IPS DF 6.9 (cell line): Measurements from ENCODE around the gene VASH1.
A peak's percentile ranks its signal among the peaks of the same experiment; 100 is the strongest.
"Not testable (repeated sequence)": the region's sequence is repeated elsewhere in the genome, so short reads cannot be mapped to it uniquely, and the experiment has no call there.

Experiments
- DNase-seq: peaks from one replicate; pipeline ENCODE4 v3.0.0-alpha.2; 2013; ENCODE audit warnings: low read depth, low spot score
- H3K27ac ChIP-seq: one replicate; pipeline ENCODE4 v1.5.1; 2013; ENCODE audit warnings: low read length, control low read depth
- H3K27me3 ChIP-seq: 2 replicates; pipeline ENCODE4 v1.6.1; 2013; ENCODE audit warnings: mild to moderate bottlenecking, low read length; ENCODE audit not compliant: control insufficient read depth, insufficient read depth
- H3K36me3 ChIP-seq: 2 replicates; pipeline ENCODE4 v1.6.1; 2013; ENCODE audit warnings: low read length; ENCODE audit not compliant: control insufficient read depth, insufficient read depth
- H3K4me1 ChIP-seq: 2 replicates; pipeline ENCODE4 v1.6.1; 2013; ENCODE audit warnings: low read length; ENCODE audit not compliant: control insufficient read depth, insufficient read depth
- H3K4me3 ChIP-seq: 2 replicates; pipeline ENCODE4 v1.5.1; 2013; ENCODE audit warnings: mild to moderate bottlenecking, low read length
- H3K9me3 ChIP-seq: 2 replicates; pipeline ENCODE4 v1.6.1; 2013; ENCODE audit warnings: low read length, inconsistent platforms; ENCODE audit not compliant: control insufficient read depth, insufficient read depth
- WGBS: extraction: QIAGEN DNeasy Blood & Tissue Kit; methylation state at CpG from one replicate; pipeline ENCODE4 v1.1.7; 2013; ENCODE audit warnings: mixed read lengths, missing lambda C conversion rate; ENCODE audit not compliant: insufficient read length, insufficient coverage; 5-methylcytosine and 5-hydroxymethylcytosine counted together

The VASH1 gene

GRCh38 chr14:76721506-76721905 is 39.8 kb upstream of the VASH1 start:
- not testable (repeated sequence) for DNase-seq, H3K27me3 ChIP-seq, H3K4me3 ChIP-seq, H3K4me1 ChIP-seq, H3K27ac ChIP-seq, H3K36me3 ChIP-seq, H3K9me3 ChIP-seq
- no CpG with 5 or more reads among the region's 11 CpGs for WGBS

DNA sequence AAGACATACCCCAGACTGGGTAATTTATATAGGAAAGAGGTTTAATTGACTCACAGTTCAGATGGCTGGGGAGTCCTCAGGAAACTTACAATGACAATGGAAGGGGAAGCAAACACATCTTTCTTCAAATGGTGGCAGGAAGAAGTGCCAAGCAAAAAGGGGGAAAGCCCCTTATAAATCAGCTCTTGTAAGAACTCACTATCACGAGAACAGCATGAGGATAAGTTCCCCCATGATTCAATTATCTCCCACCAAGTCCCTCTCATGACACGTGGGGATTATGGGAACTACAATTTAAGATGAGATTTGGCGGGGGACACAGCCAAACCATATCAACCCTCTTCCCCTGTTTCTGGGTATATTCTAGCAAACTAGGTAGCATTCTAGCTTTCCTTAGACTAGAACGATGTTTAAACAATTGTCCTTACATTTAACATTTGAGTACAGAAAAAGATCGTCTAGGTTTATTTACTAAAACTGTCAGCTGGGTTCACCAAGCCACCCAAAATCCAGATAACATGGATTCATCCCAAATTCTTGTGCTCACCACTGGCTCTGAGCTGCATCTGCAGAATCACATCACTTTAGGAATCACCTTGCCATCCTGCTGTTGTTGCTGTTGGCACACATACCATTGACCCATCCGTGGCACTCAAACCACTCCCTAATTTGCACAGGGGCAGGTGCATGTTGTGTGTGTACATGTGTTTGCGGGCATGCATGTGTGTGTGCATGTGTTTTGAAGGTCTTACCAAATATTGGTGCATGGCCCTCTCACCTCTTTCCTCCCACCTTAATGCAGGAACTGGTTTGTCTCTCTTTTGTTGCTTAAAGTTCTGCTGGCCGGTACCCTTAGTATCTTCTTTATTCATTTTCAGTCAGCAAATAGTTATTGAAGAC is 36.4 kb upstream of the VASH1 start:
- Histone ChIP-seq H3K4me1 (peaks cover 1% of the 10 kb centered on the region; the same call in 1 of the 2 replicates), H3K27me3 (no peaks in the 10 kb centered on the region), H3K4me3 (no peak overlapping the region), H3K9me3 (no peaks in the 10 kb centered on the region), H3K36me3 (no peaks in the 10 kb centered on the region), H3K27ac (no peak overlapping the region)
- no CpG with 5 or more reads among the region's 8 CpGs for WGBS
- DNase-seq: no peak

GRCh38 chr14:76726551-76726970 is 34.7 kb upstream of the VASH1 start:
- H3K9me3 ChIP-seq: no peaks in the 10 kb centered on the region
- peak overlapping the region; percentile 19; the same call in 1 of the 2 replicates for H3K4me3 ChIP-seq
- no peaks in the 10 kb centered on the region; the same call in 1 of the 2 replicates for H3K4me1 ChIP-seq
- no peak for DNase-seq
- H3K27ac ChIP-seq: no peak overlapping the region
- H3K36me3 ChIP-seq: no peaks in the 10 kb centered on the region
- WGBS: no CpG with 5 or more reads among the region's 11 CpGs
- H3K27me3 ChIP-seq: no peaks in the 10 kb centered on the region

- Histone ChIP-seq H3K27ac (no peak overlapping the region), H3K4me1 (no peaks in the 10 kb centered on the region; the same call in 1 of the 2 replicates), H3K9me3 (no peaks in the 10 kb centered on the region), H3K36me3 (no peaks in the 10 kb centered on the region), H3K27me3 (no peaks in the 10 kb centered on the region), H3K4me3 (no peak overlapping the region)
- no CpG with 5 or more reads among the region's 4 CpGs for WGBS
- no peak for DNase-seq
These were observed 33.9 kb upstream of the VASH1 start for GRCh38 chr14:76727384-76727783.

- no peaks in the 10 kb centered on the region; the same call in 1 of the 2 replicates for H3K4me1 ChIP-seq
- no peak overlapping the region for H3K27ac ChIP-seq
- WGBS: no CpG with 5 or more reads among the region's 1 CpG
- H3K27me3 ChIP-seq: no peaks in the 10 kb centered on the region
- H3K36me3 ChIP-seq: no peaks in the 10 kb centered on the region
- no peaks in the 10 kb centered on the region for H3K9me3 ChIP-seq
- DNase-seq: no peak
- no peak overlapping the region for H3K4me3 ChIP-seq
These were observed 33.4 kb upstream of the VASH1 start for GRCh38 chr14:76727901-76728300.

- no peak for DNase-seq
- H3K4me1 ChIP-seq: no peaks in the 10 kb centered on the region; the same call in 1 of the 2 replicates
- no peaks in the 10 kb centered on the region for H3K27me3 ChIP-seq
- WGBS: no CpG with 5 or more reads among the region's 2 CpGs
- H3K4me3 ChIP-seq: no peak overlapping the region
- H3K36me3 ChIP-seq: no peaks in the 10 kb centered on the region
- no peak overlapping the region for H3K27ac ChIP-seq
- H3K9me3 ChIP-seq: no peaks in the 10 kb centered on the region
These were observed 32.0 kb upstream of the VASH1 start for GRCh38 chr14:76729258-76729657.

- Histone ChIP-seq H3K4me3 (no peak overlapping the region), H3K9me3 (no peaks in the 10 kb centered on the region), H3K27me3 (no peaks in the 10 kb centered on the region), H3K27ac (no peak overlapping the region), H3K36me3 (no peaks in the 10 kb centered on the region), H3K4me1 (no peaks in the 10 kb centered on the region; the same call in 1 of the 2 replicates)
- no peak for DNase-seq
- WGBS: no CpG with 5 or more reads among the region's 1 CpG
These were observed 31.2 kb upstream of the VASH1 start for GRCh38 chr14:76729953-76730505.

- not testable (repeated sequence) for H3K27me3 ChIP-seq, H3K4me3 ChIP-seq, H3K27ac ChIP-seq, H3K4me1 ChIP-seq, H3K36me3 ChIP-seq, H3K9me3 ChIP-seq, DNase-seq
- WGBS: no CpG with 5 or more reads among the region's 31 CpGs
These were observed 26.8 kb upstream of the VASH1 start for GRCh38 chr14:76734501-76734900.

- no peak overlapping the region for H3K4me3 ChIP-seq
- H3K4me1 ChIP-seq: no peaks in the 10 kb centered on the region
- no peaks in the 10 kb centered on the region for H3K9me3 ChIP-seq
- no peaks in the 10 kb centered on the region for H3K27me3 ChIP-seq
- H3K27ac ChIP-seq: no peak overlapping the region
- no peak for DNase-seq
- no peaks in the 10 kb centered on the region for H3K36me3 ChIP-seq
These were observed 24.8 kb upstream of the VASH1 start for GRCh38 chr14:76736514-76736913.

GRCh38 chr14:76741074-76741473 is 20.2 kb upstream of the VASH1 start:
- Histone ChIP-seq H3K4me1 (no peaks in the 10 kb centered on the region), H3K9me3 (no peaks in the 10 kb centered on the region), H3K4me3 (no peak overlapping the region), H3K27ac (no peak overlapping the region), H3K36me3 (no peaks in the 10 kb centered on the region), H3K27me3 (no peaks in the 10 kb centered on the region)
- no peak for DNase-seq
- no CpG with 5 or more reads among the region's 1 CpG for WGBS
